HCT116 (cell line): ENCODE results near the gene EN2. TPM values are rescaled to one million over a fixed set of nuclear protein-coding genes. Genes with fewer than 3 reads are reported as not detected.

Source experiments
- ATAC-seq: fragments of 200-7000 bp; cut with Tn5 transposase; 2 replicates; pipeline ENCODE4 v1.9.1; 2020; ENCODE audit warnings: mild to moderate bottlenecking, moderate library complexity
- BruUV-seq: library from RNA; stranded (reverse); fragments of 400-500 nt; replicated peaks from 2 replicates; lab custom pipeline; 2021; lab: Mats Ljungman, UMichigan
- CTCF ChIA-PET: fragments of 300-600 bp; sonication (Branson Sonifier 250); formaldehyde crosslinking; loops from one replicate; lab custom pipeline; 2021; ENCODE audit warnings: antibody characterized with exemption; lab: Charles Lee
- POLR2A ChIA-PET: fragments of 300-600, 350-600 bp; sonication (Branson Sonifier 250); formaldehyde crosslinking; loops from one replicate; lab custom pipeline; 2021; ENCODE audit warnings: antibody characterized with exemption; lab: Charles Lee
- RAD21 ChIA-PET, 2 experiments: fragments of 300-600 bp; sonication (Branson Sonifier 250); formaldehyde crosslinking; loops; one replicate each; lab custom pipeline; 2023; ENCODE audit warnings: low total read pairs in 2 of 2; ENCODE audit not compliant: uncharacterized antibody in 2 of 2, unreplicated experiment in 2 of 2, low non-redundant PET in 1 of 2; lab: Charles Lee
- DNase-seq: peaks from one replicate; pipeline ENCODE4 v3.0.0-alpha.2; 2010; ENCODE audit warnings: low read depth, low spot score
- H2AFZ ChIP-seq: fragments of 200-600 bp; shearing (Covaris generic), sonication (generic); 2 replicates; pipeline ENCODE4 v1.6.1; 2017; ENCODE audit warnings: low read depth, mixed run types, mixed read lengths, antibody characterized with exemption, low read length; ENCODE audit not compliant: poor library complexity, severe bottlenecking
- H3K27ac ChIP-seq: 2 replicates; pipeline ENCODE4 v1.5.1; 2012; ENCODE audit warnings: low read depth, low read length
- H3K27me3 ChIP-seq: fragments of 200-600 bp; sonication (generic); 2 replicates; pipeline ENCODE4 v1.6.1; 2016; ENCODE audit warnings: mixed run types, low read length, mixed read lengths; ENCODE audit not compliant: insufficient read depth
- H3K36me3 ChIP-seq, 2 experiments: fragments of 200-500 bp in 1 of 2; fragments of 200-600 bp in 1 of 2; sonication (Bioruptor generic) in 1 of 2; sonication (generic) in 1 of 2; 2 replicates each; pipeline versions ENCODE4 v1.5.1 to v1.6.1; 2014 to 2016; ENCODE audit warnings: low read length in 2 of 2, inconsistent platforms in 1 of 2, mixed read lengths in 1 of 2, mixed run types in 1 of 2; ENCODE audit not compliant: insufficient read depth in 2 of 2, control insufficient read depth in 1 of 2
- H3K4me1 ChIP-seq, 2 experiments: fragments of 200-600 bp in 1 of 2; sonication (generic) in 1 of 2; 2 replicates each; pipeline versions ENCODE4 v1.5.1 to v1.6.1; 2012 to 2017; ENCODE audit warnings: low read length in 2 of 2, inconsistent platforms in 1 of 2, mild to moderate bottlenecking in 1 of 2, mixed read lengths in 1 of 2, mixed run types in 1 of 2, moderate library complexity in 1 of 2; ENCODE audit not compliant: insufficient read depth in 2 of 2, control insufficient read depth in 1 of 2
- H3K4me2 ChIP-seq: fragments of 200-600 bp; sonication (generic); 2 replicates; pipeline ENCODE4 v1.6.1; 2017; ENCODE audit warnings: mixed run types, low read length, mixed read lengths
- H3K4me3 ChIP-seq, 2 experiments: fragments of 200-600 bp in 1 of 2; sonication (generic) in 1 of 2; replicated peaks in 1 of 2; 2 replicates each; pipeline ENCODE4 v1.5.1; 2011 to 2016; ENCODE audit warnings: low read length in 2 of 2, control low read depth in 1 of 2, low read depth in 1 of 2, mild to moderate bottlenecking in 1 of 2, mixed read lengths in 1 of 2, mixed run types in 1 of 2
- H3K79me2 ChIP-seq: fragments of 200-600 bp; sonication (generic); 2 replicates; pipeline ENCODE4 v1.6.1; 2017; ENCODE audit warnings: mild to moderate bottlenecking, mixed run types, low read length, moderate library complexity, mixed read lengths; ENCODE audit not compliant: insufficient read depth
- H3K9ac ChIP-seq: fragments of 200-600 bp; sonication (generic); 2 replicates; pipeline ENCODE4 v1.6.1; 2016; ENCODE audit warnings: low read length, mixed read lengths
- H3K9me2 ChIP-seq: fragments of 200-600 bp; sonication (generic), shearing (Covaris generic); 2 replicates; pipeline ENCODE4 v1.6.1; 2017; ENCODE audit warnings: mixed run types, mild to moderate bottlenecking, moderate library complexity; ENCODE audit not compliant: insufficient read depth
- H3K9me3 ChIP-seq, 2 experiments: fragments of 200-500 bp in 1 of 2; fragments of 200-600 bp in 1 of 2; sonication (Bioruptor generic) in 1 of 2; sonication (generic) in 1 of 2; 2 replicates each; pipeline ENCODE4 v1.6.1; 2014 to 2017; ENCODE audit warnings: low read length in 2 of 2, mixed read lengths in 2 of 2, inconsistent platforms in 1 of 2, low read depth in 1 of 2, mild to moderate bottlenecking in 1 of 2, mixed run types in 1 of 2, moderate library complexity in 1 of 2; ENCODE audit not compliant: control insufficient read depth in 1 of 2, insufficient read depth in 1 of 2
- H4K20me1 ChIP-seq: fragments of 200-600 bp; sonication (generic), shearing (Covaris generic); 2 replicates; pipeline ENCODE4 v1.6.1; 2017; ENCODE audit warnings: mixed run types, mild to moderate bottlenecking, moderate library complexity; ENCODE audit not compliant: insufficient read depth
- CBX3 ChIP-seq: IDR thresholded peaks from 2 replicates; pipeline ENCODE4 v1.6.1; 2012; ENCODE audit warnings: low read depth
- CEBPB ChIP-seq: IDR thresholded peaks from 2 replicates; pipeline ENCODE4 v1.6.1; 2012; ENCODE audit warnings: low read depth
- ELF1 ChIP-seq: IDR thresholded peaks from 2 replicates; pipeline ENCODE4 v1.6.1; 2012; ENCODE audit warnings: low read depth, borderline replicate concordance
- EZH2phosphoT487 ChIP-seq: fragments of 200-600 bp; IDR thresholded peaks from 2 replicates; pipeline ENCODE4 v1.6.1; 2018; ENCODE audit warnings: antibody characterized with exemption, borderline replicate concordance
- FOSL1 ChIP-seq: IDR thresholded peaks from 2 replicates; pipeline ENCODE4 v1.6.1; 2012; ENCODE audit warnings: low read depth
- JUND ChIP-seq: IDR thresholded peaks from 2 replicates; pipeline ENCODE4 v1.6.1; 2012
- POLR2AphosphoS5 ChIP-seq: IDR thresholded peaks from 2 replicates; pipeline ENCODE4 v1.6.1; 2011; ENCODE audit warnings: mild to moderate bottlenecking, low read depth, low read length, moderate library complexity
- RAD21 ChIP-seq: IDR thresholded peaks from 2 replicates; pipeline ENCODE4 v1.6.1; 2012; ENCODE audit warnings: low read depth, mild to moderate bottlenecking
- SIN3A ChIP-seq: IDR thresholded peaks from 2 replicates; pipeline ENCODE4 v1.6.1; 2012; ENCODE audit warnings: low read depth
- SP1 ChIP-seq: IDR thresholded peaks from 2 replicates; pipeline ENCODE4 v1.6.1; 2012; ENCODE audit warnings: low read depth
- SRF ChIP-seq: IDR thresholded peaks from 2 replicates; pipeline ENCODE4 v1.6.1; 2012; ENCODE audit warnings: low read depth
- TCF7L2 ChIP-seq: IDR thresholded peaks from 2 replicates; pipeline ENCODE4 v1.7.0; 2011; ENCODE audit warnings: borderline replicate concordance, inconsistent platforms; ENCODE audit not compliant: insufficient read depth, insufficient read length; ENCODE audit errors: extremely low read depth
- YY1 ChIP-seq: IDR thresholded peaks from 2 replicates; pipeline ENCODE4 v1.6.1; 2011; ENCODE audit warnings: low read length, low read depth, moderate library complexity, mild to moderate bottlenecking; ENCODE audit not compliant: insufficient replicate concordance; ENCODE audit errors: extremely low read depth
- ZFX ChIP-seq: fragments of 450-650 bp; IDR thresholded peaks from 2 replicates; pipeline ENCODE4 v1.6.1; 2017
- ZNF274 ChIP-seq: fragments of 200-500 bp; sonication (Bioruptor generic); IDR thresholded peaks from 2 replicates; pipeline ENCODE4 v1.6.1; 2014; ENCODE audit warnings: mild to moderate bottlenecking, low read depth, low read length, inconsistent platforms
- intact Hi-C: fragments of 100-400 bp; cut with micrococcal nuclease; formaldehyde crosslinking; loops from 2 replicates; pipeline ENCODE4 v1.10.0; 2022
- total RNA-seq: library from RNA; stranded (reverse); gene quantifications from one replicate; pipeline ENCODE4 v1.2.1, GENCODE V29; 2021; ENCODE audit not compliant: unreplicated experiment
- TF ChIP-seq, protein P1 (sequence below): IDR thresholded peaks from 2 replicates; pipeline ENCODE4 v1.6.1; 2012
- TF ChIP-seq, protein P2 (sequence below), 3 experiments: fragments of 200-600 bp in 1 of 3; sonication (generic) in 1 of 3; IDR thresholded peaks in 2 of 3; conservative IDR thresholded peaks in 1 of 3; 2 replicates each; pipeline ENCODE4 v1.5.1; 2012 to 2017; ENCODE audit warnings: low read depth in 2 of 3, low read length in 2 of 3, antibody characterized with exemption in 1 of 3, borderline replicate concordance in 1 of 3, control low read depth in 1 of 3, mild to moderate bottlenecking in 1 of 3, mixed read lengths in 1 of 3, mixed run types in 1 of 3, moderate library complexity in 1 of 3; ENCODE audit not compliant: insufficient read depth in 1 of 3
- TF ChIP-seq, protein P3 (sequence below): IDR thresholded peaks from 2 replicates; pipeline ENCODE4 v1.6.1; 2011; ENCODE audit warnings: mild to moderate bottlenecking, low read length, moderate library complexity; ENCODE audit not compliant: insufficient replicate concordance; ENCODE audit errors: extremely low read depth
- TF ChIP-seq, protein P4 (sequence below): IDR thresholded peaks from 2 replicates; pipeline ENCODE4 v1.6.1; 2012; ENCODE audit warnings: low read depth

Gene EN2
- total RNA-seq, 1 experiment from 2014 or later = 0.32 TPM

DNA sequence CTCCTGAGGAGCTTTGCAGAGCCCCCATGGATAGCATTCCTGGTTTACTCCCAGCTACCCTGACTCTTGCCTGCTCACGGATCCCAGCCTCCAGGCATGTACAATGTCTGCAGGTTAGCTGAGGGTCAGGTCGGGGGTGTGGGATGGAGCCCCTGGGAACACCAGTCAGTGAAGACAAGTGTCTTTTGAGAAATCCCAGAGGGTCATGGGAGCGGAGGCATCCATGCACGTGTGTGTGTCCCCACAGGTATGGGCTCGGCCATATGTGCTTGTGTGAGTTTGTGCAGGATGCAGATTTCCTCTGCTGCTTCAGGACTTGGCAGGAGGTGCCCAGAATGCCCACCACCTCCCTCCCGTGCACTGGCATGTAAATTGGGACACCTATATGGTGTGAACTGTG, 28.3 kb upstream of the EN2 start:
- Histone ChIP-seq H3K4me2 (no peak overlapping the region), H2AFZ (no peak overlapping the region), H3K9ac (no peak overlapping the region), H3K27ac (no peak overlapping the region), H3K4me3 (no peak overlapping the region), H3K27me3 (peaks cover 32% of the 10 kb centered on the region), H3K79me2 (no peaks in the 10 kb centered on the region), H3K36me3 (no peaks in the 10 kb centered on the region), H3K4me1 (no peaks in the 10 kb centered on the region), H3K9me2 (no peaks in the 10 kb centered on the region), H3K9me3 (no peaks in the 10 kb centered on the region), H4K20me1 (no peaks in the 10 kb centered on the region)
- ChIA-PET CTCF (no interaction called here), RAD21 (no interaction called here), POLR2A (no interaction called here)
- TF ChIP-seq YY1 = no peak
- TF ChIP-seq ZNF274 = no peak
- no peak for TF ChIP-seq SP1
- TF ChIP-seq JUND = no peak
- TF ChIP-seq SIN3A = no peak
- TF ChIP-seq, protein P1, sequence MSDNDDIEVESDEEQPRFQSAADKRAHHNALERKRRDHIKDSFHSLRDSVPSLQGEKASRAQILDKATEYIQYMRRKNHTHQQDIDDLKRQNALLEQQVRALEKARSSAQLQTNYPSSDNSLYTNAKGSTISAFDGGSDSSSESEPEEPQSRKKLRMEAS = no peak
- no peak for TF ChIP-seq RAD21
- TF ChIP-seq, protein P2, sequence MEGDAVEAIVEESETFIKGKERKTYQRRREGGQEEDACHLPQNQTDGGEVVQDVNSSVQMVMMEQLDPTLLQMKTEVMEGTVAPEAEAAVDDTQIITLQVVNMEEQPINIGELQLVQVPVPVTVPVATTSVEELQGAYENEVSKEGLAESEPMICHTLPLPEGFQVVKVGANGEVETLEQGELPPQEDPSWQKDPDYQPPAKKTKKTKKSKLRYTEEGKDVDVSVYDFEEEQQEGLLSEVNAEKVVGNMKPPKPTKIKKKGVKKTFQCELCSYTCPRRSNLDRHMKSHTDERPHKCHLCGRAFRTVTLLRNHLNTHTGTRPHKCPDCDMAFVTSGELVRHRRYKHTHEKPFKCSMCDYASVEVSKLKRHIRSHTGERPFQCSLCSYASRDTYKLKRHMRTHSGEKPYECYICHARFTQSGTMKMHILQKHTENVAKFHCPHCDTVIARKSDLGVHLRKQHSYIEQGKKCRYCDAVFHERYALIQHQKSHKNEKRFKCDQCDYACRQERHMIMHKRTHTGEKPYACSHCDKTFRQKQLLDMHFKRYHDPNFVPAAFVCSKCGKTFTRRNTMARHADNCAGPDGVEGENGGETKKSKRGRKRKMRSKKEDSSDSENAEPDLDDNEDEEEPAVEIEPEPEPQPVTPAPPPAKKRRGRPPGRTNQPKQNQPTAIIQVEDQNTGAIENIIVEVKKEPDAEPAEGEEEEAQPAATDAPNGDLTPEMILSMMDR (IDR thresholded peaks at IDR 0.05 in 2 of 3, conservative IDR thresholded peaks at IDR 0.05 in 1 of 3; ENCODE audit: borderline replicate concordance in 1 of 3, insufficient read depth in 1 of 3, low read depth in 2 of 3, low read length in 2 of 3) = no peak
- TF ChIP-seq SRF = no peak
- no peak for TF ChIP-seq CEBPB
- no peak for TF ChIP-seq TCF7L2
- no peak for TF ChIP-seq EZH2phosphoT487
- TF ChIP-seq, protein P3, sequence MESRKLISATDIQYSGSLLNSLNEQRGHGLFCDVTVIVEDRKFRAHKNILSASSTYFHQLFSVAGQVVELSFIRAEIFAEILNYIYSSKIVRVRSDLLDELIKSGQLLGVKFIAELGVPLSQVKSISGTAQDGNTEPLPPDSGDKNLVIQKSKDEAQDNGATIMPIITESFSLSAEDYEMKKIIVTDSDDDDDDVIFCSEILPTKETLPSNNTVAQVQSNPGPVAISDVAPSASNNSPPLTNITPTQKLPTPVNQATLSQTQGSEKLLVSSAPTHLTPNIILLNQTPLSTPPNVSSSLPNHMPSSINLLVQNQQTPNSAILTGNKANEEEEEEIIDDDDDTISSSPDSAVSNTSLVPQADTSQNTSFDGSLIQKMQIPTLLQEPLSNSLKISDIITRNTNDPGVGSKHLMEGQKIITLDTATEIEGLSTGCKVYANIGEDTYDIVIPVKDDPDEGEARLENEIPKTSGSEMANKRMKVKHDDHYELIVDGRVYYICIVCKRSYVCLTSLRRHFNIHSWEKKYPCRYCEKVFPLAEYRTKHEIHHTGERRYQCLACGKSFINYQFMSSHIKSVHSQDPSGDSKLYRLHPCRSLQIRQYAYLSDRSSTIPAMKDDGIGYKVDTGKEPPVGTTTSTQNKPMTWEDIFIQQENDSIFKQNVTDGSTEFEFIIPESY = no peak
- no peak for TF ChIP-seq CBX3
- TF ChIP-seq FOSL1 = no peak
- TF ChIP-seq, protein P4, sequence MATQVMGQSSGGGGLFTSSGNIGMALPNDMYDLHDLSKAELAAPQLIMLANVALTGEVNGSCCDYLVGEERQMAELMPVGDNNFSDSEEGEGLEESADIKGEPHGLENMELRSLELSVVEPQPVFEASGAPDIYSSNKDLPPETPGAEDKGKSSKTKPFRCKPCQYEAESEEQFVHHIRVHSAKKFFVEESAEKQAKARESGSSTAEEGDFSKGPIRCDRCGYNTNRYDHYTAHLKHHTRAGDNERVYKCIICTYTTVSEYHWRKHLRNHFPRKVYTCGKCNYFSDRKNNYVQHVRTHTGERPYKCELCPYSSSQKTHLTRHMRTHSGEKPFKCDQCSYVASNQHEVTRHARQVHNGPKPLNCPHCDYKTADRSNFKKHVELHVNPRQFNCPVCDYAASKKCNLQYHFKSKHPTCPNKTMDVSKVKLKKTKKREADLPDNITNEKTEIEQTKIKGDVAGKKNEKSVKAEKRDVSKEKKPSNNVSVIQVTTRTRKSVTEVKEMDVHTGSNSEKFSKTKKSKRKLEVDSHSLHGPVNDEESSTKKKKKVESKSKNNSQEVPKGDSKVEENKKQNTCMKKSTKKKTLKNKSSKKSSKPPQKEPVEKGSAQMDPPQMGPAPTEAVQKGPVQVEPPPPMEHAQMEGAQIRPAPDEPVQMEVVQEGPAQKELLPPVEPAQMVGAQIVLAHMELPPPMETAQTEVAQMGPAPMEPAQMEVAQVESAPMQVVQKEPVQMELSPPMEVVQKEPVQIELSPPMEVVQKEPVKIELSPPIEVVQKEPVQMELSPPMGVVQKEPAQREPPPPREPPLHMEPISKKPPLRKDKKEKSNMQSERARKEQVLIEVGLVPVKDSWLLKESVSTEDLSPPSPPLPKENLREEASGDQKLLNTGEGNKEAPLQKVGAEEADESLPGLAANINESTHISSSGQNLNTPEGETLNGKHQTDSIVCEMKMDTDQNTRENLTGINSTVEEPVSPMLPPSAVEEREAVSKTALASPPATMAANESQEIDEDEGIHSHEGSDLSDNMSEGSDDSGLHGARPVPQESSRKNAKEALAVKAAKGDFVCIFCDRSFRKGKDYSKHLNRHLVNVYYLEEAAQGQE = no peak
- TF ChIP-seq ZFX = no peak
- no peak for TF ChIP-seq POLR2AphosphoS5
- TF ChIP-seq ELF1 = no peak
- intact Hi-C loops = no loop called here
- ATAC-seq (no peak), DNase-seq (no peak)
- BruUV-seq = no TSS peak
